Glomerular visceral epithelial cell (primary cell): Measurements from ENCODE around the gene MME.

Experiments used
- DNase-seq: peaks from one replicate; pipeline ENCODE4 v3.0.0-alpha.2; 2016; ENCODE audit errors: extremely low spot score

MME gene

DNA sequence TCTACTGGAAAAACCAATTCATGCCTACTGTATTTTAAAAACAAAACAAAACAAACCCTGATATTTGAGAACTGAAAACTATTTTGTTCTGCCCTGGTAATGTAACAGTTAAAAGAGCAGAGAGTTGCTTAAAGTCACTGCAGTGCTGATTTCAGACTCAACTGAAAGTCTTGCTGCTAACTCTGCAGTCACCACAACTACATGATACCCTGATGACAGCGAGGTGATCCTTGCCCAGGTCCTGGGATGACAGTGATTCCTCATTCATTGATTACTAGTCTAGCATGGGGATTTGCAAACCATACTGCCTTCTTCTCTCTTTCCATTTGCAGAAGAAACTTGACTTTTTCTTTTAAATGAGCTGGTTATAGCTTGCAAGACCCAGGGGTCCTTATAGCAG, 67.5 kb downstream of the MME start:
- no peak for DNase-seq

DNA sequence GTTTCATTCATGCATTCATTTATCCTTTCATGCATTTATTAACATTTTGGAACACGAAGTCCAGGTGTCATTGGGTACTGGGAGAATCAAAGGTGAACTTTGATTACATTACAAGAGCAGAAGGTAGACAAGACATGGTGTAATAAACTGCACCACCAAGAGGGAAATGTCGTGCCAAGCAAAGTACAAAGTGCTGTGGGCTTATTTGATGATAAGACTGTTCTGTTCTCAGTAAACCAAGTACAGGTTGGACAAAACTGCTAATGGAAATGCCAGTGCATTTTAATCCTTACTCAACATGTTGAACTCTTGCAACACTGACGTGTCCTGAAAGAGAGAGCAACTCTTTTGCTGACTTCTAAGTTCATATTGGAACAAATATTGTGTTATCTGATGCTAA, 69.4 kb downstream of the MME start:
- DNase-seq = no peak

GRCh38 chr3:155153242-155154186, 73.4 kb downstream of the MME start:
- DNase-seq = no peak

DNA sequence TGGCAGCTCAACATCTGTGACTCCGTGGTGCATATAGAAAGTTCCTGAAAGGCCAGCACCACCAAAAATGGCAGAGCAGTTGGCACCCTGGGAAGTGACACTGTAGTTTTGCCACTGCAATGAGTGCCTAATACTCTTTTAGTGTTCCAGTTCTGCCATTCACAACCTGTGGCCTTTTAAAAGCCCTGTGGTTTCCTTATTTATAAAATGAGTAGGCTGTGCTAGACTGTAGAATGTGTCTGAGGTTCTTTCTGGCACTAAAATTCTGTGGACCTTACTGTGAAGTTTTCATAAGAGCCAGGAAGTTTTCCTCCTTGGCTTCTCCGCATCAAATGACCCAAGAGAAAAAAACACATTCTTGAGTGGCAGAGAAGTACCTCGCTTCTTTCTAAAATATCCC, 74.1 kb downstream of the MME start:
- DNase-seq = no peak

DNA sequence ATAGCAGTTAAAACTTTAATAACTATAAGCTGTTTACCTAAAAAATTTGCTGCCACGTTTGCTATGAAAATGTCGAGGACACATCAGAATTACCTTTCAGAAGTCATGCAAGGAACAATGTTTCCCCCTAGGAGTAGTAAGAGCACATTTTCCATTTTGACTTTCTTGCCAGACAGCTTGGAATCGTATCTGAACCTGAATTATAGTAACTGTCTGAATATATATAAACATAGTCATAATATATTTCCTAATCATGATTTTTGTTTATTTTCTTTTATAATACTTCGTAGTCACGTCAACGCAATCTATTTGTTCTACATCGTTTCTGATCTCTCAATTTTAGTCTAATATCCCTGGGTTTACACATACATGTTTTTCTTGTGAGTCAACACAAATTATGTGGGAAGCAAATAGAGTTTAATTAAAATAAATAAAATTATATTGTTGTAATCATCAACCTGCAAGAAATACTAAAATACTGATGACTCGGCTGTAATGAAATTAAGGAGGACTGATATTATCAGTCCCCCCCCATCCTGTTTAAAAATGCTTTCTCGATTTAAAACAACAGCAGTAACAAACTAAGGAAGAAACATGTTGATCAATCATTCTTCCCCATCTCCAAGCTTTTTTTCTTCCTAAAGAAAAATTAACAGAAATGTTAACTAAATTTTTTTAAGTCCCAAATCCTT, 78.4 kb downstream of the MME start:
- no peak for DNase-seq

- no peak for DNase-seq
These were observed 79.2 kb downstream of the MME start for GRCh38 chr3:155159301-155159700.

- no peak for DNase-seq
These were observed 81.6 kb downstream of the MME start for GRCh38 chr3:155161640-155162292.

- no peak for DNase-seq
These were observed 84.2 kb downstream of the MME start for GRCh38 chr3:155164306-155164705.

GRCh38 chr3:155166441-155166840, 86.3 kb downstream of the MME start:
- DNase-seq = no peak

DNA sequence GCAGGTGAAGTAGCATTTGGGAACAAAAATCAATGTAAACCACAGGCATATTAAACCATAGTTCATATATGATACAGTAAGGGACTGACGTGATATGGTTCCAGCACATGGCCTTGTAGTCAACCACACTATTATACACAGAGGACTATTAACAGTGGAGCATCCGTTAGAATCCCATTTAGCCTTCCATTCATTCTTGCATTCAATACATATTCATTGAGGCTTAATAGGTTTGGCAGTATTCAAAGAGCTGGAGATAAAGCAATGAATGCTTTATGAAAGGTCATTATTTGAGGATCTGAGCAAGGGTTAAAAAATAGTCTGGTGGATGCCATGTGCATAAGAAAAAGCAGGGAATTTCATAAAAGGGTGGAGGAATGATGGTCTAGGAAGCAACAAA, 89.1 kb downstream of the MME start:
- no peak for DNase-seq

DNA sequence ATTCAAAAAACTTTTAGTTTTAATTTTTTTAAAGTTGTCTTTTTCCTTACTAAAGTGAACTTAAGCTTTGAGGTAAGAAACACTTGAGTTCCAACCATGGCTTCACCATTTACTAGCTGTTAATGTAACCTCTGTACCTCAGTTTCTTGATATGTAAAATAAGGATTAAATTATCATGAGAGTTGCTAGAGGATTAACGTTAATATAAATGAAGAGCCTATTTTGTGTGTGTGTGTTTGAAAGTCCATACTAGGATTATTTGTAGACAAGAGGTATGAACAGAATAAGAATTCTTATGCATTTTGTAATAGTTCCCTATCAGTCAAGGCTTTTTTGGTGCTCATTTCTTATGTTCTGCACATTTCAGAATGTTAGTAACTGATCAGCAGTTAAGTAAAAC, 93.7 kb downstream of the MME start:
- DNase-seq = no peak

- no peak for DNase-seq
These were observed 98.8 kb downstream of the MME start for GRCh38 chr3:155178810-155179436.

GRCh38 chr3:155179437-155179827, 99.3 kb downstream of the MME start:
- no peak for DNase-seq

DNA sequence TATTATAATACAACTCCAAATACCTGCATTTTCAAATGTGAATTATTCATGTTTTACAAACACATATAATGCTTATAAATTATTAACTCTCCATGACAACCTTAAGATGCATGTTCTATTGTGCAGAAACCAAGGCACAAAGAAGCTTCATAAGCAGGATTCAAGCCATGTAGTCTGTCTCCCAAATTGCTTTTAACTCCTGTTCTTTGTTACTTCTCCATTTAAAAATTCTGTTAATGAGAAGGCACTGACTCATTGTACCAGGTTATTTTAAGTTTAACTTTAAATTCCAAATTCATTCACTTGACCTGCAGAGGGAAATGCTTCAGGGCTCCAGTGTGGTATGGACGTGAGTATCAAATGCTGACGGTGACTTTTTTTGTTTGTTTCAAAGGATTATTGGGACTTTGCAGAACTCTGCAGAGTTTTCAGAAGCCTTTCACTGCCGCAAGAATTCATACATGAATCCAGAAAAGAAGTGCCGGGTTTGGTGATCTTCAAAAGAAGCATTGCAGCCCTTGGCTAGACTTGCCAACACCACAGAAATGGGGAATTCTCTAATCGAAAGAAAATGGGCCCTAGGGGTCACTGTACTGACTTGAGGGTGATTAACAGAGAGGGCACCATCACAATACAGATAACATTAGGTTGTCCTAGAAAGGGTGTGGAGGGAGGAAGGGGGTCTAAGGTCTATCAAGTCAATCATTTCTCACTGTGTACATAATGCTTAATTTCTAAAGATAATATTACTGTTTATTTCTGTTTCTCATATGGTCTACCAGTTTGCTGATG, 100.0 kb downstream of the MME start:
- no peak for DNase-seq

DNA sequence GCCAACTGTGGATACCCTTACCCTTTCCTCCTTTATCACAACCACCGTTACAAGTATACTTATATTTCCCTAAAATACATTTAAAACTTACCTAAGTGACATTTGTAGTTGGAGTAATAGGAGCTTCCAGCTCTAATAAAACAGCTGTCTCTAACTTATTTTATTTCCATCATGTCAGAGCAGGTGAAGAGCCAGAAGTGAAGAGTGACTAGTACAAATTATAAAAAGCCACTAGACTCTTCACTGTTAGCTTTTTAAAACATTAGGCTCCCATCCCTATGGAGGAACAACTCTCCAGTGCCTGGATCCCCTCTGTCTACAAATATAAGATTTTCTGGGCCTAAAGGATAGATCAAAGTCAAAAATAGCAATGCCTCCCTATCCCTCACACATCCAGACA, 102.3 kb downstream of the MME start:
- no peak for DNase-seq

- DNase-seq = no peak
These were observed 103.9 kb downstream of the MME start for GRCh38 chr3:155184011-155184410.

GRCh38 chr3:155185631-155186071, 105.5 kb downstream of the MME start:
- DNase-seq = peak; percentile 5

- no peak for DNase-seq
These were observed 107.9 kb downstream of the MME start for GRCh38 chr3:155188031-155188430.

DNA sequence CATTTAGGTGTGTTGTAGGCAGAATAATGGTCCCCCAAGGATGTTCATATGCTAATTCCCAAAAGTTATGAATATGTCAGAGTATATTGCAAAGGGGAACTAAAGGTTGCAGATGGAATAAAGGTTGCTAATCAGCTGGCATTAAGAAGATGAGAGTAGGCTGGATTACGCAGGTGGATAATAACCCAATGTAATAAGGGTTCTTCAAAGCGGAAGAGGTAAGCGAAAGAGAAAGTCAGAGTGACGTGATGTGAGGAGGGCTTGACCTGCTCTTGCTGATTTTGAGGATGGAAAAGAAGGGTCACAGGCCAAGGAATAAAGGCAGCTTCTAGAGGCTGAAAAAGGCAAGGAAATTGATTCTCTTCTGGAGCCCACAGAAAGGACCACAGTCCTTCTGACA, 109.4 kb downstream of the MME start:
- no peak for DNase-seq

GRCh38 chr3:155190691-155191090, 110.6 kb downstream of the MME start:
- DNase-seq = no peak
